HG03108 (cell line): ENCODE results near the gene TRAM2.
A peak's percentile ranks its signal among the peaks of the same experiment; 100 is the strongest.

ENCODE experiments used
- ATAC-seq: cut with Tn5 transposase; IDR thresholded peaks from one replicate; pipeline ENCODE4 v1.9.1; 2021; ENCODE audit warnings: moderate library complexity; ENCODE audit not compliant: unreplicated experiment

Gene TRAM2

DNA sequence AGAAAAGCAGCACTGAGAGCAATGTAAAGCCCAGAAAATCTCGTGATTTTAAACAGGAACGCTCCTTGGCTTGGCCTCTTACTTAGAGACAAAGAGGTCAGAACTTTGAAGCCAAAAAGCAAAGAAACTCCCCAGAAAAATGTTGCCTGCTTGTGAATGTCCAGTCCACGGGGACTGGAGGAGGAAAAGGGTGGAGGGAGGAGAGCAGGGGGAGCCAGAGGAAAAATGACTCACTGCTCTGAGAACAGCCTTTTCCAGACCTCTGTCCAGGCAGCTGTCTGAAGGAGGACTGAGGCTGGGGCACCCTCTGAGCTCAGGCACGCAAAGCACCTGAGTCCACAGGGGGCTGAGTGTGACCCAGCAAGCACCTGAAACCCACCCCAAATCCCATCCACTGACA lies 64.7 kb downstream of the TRAM2 start:
- no peak for ATAC-seq

DNA sequence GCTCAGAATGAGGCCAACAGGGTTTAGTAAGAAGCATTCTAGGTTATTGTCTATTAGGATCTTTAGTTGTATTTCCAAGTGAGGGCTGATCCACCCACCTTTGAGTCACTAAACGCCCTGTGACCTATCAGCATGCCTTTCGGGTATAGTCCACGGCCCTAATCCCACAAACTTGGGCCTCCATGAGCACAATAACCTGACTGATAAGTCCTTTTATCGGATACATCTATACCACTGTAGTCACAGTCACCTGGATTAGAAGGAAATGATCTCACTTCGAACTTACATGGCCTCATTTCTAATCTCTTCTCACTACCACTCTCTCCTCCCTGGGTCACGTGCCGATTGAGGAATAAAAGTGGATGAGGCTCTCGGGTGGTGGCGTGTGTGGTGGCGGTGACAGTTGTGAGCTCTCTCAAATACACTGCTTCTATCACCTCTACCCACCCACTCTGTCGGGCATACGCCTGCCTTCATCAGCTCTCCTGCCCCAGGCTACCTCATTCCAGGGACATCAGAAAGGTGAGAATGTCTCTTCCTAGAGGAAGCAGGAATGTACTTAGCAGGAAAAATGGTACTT lies 65.2 kb downstream of the TRAM2 start:
- no peak for ATAC-seq

DNA sequence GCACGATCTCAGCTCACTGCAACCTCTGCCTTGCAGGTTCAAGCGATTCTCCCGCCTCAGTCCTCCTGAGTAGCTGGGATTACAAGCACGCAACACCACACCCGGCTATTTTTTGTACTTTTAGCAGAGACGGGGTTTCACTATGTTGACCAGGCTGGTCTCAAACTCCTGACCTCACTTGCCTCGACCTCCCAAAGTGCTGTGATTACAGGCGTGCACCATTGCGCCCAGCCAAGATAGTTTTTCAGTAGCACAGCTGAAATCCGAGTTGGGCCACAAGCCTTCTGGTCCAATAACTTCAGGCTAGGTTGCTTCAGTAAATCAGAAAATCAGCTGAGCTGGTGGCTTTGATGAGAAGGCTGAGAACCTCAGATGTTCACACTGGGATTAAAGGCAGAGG lies 65.7 kb downstream of the TRAM2 start:
- ATAC-seq = no peak

DNA sequence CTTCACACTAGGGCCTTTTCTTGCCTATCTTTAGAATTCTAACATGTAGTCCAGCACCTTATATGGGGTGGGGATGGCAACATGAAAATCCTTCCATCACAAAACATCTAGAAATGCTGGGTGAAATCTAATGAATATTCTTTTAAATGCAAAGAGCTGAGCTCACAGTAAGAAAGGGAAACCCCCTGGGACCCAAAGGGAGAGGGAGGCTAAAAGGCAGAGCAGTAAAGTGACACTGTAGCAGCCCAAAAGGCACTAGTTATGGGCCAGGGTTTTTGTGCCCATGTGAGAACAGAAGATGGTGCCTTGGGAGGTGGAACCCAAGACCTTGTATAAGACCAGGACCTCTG lies 66.7 kb downstream of the TRAM2 start:
- no peak for ATAC-seq

DNA sequence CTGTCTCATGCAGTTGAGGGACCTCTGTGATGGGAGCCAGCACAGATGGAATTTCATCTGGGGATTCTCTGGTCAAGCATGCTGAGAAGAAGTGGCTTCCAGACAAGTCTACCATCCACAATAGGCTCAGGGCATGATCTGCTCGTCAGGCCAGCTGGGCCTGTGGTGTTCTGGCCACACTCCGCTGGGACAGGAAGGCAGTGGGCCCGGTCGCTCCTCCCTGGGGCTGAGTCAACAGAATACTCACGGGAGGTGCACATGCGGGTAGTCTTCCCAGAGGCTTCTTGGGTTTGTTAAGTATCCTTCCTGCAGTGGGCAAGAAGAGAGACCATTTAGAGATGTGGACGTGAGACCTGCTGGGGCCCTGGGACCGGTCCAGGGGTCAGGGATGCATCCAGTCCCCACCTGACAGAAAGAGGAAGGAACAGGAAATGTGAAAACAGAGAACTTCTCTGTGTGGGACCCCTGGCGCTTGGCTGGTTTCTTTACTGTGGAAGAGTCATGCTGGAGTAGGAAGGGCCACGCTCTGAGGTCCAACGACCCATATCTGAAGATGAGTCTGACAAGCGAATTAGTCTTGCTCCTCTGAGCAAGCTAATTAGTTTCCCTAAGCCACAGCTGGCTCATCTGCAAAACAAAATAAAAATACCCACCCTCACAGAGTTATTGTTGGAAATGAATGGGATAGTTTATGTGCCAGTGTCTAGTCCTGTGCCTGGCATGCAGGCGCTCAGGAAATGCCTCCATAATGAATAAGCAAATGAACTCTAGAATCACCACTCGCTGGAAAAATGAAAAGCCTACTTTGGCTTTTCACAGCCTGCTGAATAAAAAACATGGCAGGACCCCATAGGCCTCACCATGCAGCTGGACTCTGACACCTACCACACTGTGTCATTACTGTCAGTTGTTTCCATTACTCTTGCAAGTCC lies 67.3 kb downstream of the TRAM2 start:
- no peak for ATAC-seq

DNA sequence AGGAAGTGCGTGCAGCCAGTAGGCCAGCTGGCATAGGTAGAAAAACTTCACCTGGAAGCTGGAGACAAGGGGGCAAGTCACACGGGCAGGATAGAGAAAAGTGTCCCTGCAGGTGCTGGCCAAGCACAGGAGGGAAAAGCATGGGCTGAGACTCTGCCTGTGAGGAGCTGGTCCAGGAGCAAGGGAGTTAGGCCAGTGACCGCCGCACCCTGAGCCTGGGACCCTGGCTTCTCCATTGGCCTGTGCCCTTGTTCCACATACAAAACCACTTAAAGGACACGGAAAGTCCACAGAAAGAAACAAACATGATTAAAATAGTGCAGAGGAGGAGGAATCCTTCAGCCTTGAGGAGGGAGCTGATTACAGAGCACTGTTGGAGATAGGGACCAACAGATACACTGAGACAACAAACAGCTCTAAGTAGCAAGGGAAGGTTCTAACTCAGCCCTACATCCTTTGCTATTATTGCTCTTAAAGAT lies 68.6 kb downstream of the TRAM2 start:
- no peak for ATAC-seq

DNA sequence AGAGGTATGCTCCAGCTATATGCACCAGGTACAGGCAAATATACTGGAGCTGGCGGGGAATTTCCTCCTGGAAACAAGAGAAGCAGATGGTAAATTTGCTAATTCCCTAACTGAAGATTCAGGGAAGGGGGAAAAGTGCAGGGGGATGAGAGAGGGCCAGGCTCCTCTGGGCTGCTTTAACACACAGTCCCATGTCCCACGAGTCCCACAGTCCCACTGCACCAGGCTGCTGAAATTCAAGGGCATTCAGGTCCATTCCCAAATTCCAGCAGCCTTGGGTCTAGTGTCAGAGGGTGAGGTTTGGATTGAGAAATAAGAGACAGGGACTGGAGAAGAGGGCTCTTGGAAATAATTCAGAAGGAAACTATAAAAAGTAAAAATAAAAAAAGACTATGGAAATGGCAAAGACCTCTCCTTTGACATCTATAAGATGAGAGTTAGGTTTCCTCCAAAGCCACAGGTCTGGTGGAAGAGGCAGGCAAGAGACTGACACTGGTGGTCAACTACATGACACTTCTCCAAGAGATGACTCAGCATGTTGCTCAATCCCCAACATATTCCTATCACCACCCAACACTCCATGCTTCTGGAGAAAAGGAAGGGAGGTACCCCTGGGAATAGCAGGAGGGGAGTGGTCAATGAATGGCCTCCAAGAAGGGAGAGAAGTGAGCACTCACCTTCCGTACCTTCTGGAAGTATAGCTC lies 69.2 kb downstream of the TRAM2 start:
- ATAC-seq = no peak

DNA sequence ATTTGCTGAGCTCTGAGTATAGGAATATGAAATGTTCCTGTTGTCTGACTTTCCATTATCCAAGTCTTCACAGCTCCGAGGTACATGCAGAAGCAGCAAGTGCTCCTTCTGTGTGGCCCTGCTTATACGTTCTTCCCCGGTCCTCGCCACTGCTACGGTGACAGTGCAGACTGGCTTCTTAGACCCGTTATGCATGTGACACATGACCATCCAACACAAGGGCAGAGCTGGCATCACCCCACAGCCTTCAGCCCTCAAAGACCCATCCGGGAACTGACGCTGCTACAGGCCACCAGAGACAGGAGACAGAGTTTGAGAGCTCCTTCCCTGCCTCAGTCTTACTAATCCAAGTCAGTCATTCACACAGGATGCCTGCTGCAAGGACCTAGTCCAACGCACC lies 70.4 kb downstream of the TRAM2 start:
- no peak for ATAC-seq

DNA sequence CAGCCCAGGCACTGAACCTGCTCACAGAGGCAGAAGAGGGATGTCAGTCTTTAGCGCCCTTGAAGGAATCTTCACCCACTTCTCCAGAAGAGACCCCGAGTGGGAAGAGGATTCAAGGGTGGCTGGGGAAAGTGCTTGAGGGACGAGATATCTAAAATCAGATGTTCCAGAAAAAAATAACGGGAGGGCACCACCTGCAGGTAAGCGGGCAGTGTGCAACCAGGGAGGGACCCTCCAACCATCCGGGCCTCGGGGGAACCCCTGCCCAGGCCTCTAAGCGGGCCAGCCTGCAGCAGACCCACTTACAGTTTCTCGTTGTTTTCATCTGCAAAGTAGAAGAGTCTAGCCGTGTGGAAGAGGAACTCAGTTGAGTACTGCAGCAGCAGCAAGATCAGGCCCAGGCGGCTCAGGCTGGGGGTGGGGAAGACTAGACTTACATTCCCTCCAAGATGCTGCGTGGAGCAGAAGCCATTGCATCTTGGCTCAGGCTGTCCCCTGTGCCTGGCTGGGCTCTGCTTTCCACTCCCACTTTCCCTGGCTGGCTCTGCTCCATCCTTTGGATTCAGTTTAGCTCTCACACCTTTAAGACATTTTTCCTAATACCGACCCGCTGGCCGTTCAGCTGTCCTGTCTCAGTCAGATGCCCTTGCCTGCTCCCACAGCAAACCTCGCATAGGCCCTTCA lies 71.0 kb downstream of the TRAM2 start:
- ATAC-seq = no peak

DNA sequence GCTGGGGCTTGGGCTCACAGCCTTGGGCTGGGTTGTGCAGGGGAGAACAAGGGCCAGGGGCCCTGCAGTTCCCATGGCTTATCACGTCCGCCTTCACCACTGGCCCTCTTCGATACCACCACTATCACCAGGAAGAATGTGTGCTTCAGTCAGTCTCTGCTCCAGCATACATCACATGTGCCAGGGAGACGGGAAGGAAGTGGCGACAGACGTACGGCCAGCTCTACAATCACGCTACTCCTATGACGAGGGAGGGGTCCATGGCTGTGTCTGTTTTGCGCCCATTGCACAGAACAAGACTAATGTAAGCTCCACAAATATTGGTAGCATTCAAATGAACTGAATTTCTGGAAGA lies 72.1 kb downstream of the TRAM2 start:
- ATAC-seq = no peak

DNA sequence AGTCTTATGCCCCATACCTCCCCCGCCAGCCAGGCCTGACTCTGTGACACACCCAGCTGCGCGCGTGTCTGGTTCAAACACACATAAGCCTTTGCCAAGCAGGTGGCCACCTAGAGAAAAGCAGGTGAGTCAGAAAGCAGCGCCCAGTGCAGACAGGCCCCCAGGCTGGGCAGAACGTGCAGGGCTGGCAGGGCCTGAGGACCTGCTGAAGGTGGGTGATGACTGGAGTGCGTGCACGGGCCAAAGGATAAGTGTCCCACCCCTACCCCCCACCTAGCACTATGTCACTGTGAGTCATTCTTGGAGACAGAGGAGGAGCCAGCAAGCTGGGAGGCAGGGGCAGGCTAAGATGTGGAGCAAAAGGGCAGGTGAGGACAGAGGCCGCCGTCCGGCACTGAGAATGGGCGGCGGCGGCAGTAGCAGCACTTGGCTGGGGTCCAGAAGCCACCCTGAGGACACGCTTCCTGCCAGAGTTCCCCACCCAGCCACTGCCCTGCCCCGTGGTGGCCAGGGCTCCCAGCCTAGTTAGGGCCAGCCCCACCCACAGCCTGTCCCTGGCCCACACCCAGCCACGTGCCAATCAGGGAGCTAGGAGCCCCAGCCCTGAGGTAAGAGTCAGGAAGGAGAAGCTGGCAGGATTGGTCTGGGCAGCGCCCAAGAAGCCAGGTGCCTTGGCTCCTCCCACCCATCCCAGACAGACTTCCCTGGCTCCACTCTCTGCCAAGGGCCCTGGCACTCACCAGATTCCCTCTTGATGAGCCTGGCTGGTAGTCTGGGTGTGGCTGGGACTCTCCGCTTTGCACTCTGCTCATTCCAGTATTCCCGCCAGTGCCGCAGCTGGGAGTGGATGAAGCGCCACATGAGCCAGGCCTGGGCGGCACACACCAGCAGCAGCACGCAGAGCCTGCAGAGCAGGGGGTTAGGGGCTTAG lies 72.7 kb downstream of the TRAM2 start:
- ATAC-seq = no peak

DNA sequence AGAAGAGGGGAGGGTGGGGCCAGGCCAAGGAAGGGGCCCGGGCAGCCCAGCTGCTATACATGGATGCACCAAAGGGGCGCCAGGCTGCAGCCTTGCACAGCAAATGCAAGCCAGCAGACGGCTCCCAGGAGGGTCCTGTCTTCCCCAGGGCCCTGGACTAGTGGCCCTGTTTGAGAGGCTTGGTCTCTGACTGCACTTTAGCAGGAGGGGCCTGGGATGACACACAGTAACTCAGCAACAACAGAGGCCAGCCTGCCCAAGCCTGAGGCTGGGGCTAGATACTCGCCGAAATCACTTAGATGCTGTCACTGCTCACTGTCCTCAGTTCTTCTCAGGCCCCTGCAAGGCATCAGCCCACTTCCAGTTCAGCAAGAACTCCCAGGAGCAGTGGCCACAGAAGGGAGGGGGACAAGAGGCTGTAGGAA lies 73.5 kb downstream of the TRAM2 start:
- ATAC-seq = no peak

DNA sequence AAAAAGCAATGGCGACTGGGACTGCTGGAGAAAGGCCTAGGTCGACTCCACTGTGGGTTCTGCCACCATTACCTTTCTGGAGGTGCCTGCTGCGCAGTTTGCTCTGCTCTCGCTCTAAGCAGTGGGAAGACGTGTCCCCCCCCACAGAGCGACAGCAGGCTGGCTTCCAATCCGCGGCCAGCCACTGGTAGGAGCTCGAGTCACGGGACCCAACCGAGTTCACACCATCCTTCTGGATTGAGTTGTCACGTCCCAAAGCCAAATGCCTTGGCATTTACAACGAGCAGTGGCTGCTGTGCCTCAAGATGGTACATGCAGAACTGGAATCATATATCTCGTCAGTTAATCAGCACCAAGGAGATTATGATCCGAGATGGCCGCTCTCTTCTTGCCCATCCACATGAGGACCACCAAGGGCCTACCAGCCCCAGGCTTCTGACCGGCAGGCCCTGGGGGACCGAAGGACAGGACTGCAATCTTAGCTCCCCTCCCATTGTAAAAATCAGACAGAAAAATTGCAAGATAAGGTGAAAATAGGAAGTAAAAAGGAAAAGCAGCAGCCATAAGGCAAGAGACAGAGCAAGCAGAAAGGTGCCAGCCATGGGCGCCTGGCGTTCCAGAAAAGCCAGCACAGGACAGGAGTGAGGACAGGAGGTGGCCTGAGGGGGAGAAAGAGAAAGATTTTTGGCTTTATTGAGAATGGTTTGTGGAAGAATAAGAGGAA lies 74.4 kb downstream of the TRAM2 start:
- no peak for ATAC-seq

DNA sequence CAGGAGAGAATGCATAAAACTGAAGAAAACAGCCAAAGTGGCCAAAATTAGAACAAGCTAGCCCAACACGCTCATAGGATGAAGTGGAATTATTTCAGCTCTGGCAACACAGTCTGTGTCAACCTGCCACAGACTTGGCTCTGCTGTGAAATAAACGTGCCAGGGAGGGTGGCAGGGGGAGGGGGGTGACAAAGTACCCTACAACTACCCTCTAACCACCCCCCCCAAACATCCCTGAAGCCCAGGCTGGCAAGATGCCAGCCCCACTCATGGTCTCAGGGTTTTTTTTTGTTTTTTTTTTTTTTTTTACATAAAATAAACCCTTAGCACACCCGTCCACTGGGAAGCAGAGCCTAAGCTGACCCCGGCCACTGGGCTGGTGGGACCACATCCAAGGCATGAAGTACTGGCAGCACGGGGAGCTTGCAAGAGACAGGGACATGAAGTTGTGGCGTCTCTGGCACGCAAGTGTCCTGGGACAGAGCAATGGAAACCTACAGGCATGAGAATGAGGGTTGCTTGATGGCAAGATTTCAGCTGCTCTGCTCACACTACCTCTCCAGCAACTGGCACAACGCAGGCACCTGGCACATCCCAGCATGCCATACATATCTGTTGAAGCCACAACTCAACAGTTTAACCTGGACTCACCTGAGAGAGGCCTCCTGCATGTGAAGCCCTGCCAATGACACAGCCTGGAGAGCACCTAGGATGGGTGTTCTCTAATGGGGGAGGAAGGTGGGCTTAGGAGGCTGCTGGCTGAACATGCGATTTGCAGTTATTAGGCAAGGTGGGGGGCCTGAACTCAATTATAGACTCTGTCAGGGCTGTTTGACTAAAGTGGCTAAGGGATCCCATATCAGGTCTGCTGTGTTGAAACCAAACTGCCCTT lies 76.4 kb downstream of the TRAM2 start:
- no peak for ATAC-seq

DNA sequence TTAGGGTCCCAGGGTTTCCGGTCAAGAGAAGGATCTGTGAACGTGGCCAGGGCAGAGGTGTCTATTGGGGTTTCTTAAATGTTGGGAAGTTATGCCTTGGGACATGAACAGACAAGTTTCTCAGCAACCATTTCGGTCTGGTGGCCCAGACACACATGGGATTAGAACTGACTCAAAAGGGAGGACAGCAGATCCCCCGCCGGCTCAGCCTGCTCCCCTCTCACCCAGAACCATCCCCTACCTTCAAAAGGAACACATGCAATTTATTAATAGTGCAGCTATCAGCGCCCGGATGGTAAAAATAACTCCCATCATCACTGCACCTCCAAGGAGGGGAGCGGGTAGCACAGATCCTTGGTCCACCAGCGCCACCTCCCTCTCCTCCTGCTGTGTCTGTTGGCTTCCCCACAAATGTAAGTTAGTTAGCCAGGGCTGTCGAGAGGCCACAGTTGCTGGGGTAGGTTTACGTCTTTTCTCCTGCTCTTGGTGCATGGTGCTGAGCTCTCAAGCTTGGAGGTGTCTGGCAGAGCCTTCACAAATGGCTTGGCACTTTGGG lies 77.1 kb downstream of the TRAM2 start:
- no peak for ATAC-seq

DNA sequence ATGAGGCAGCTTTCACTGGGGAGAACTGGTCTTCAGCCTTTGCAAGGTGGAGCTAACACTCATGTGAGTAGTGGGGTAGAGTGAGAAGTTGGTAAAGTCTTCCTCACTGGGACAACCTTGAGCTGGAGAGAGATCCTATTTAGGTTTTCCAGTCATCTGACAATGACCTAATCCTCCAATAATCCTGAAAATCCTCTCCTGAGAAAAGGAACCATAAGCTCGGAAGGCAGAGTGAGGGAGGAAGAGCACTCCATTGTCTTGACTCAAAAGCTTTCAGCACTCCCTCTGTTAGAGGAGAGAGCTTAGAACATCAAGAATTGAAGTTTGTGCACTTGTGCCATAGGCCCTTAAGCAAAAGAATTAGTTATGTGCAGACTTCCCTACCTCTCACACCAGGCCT lies 77.8 kb downstream of the TRAM2 start:
- ATAC-seq = no peak

DNA sequence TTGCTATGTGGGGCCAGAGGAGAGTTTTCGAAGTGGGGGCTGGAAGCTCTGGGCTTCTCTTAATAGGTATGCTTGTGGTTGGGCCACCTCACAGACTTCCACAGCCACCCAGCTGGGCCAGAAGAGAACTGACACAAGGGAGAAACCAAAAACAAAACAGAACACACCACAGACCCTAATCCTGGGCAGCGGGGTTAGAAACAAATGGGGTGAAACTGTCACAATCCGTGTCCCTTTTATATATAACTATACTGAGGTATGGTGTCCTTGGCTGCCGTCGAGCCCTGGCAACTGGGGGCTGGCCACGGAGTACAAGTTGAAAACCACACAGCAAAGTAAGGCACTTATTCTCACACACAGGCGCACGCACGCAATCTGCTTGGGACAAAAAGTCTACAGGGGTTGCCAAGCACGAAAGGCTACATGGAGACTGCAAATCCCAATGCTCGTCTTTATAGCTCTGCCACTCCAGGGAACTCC lies 78.3 kb downstream of the TRAM2 start:
- peak; percentile 33 for ATAC-seq
